ENCODE measurements around the gene GATA2.

The GATA2 gene

GRCh38 chr3:128469556-128469955, 23.4 kb downstream of the GATA2 start:
- Histone ChIP-seq H3K4me1 (no peaks in the 10 kb centered on the region), H3K9ac (no peak overlapping the region), H3K36me3 (ENCODE audit: control insufficient read depth, insufficient read depth, low read length) (no peaks in the 10 kb centered on the region), H2AFZ (no peak overlapping the region), H3K9me3 (ENCODE audit: control insufficient read depth, low read length) (no peaks in the 10 kb centered on the region), H3K27ac (no peak overlapping the region), H3K4me3 (ENCODE audit: low read depth, low read length) (no peak overlapping the region), H3K27me3 (ENCODE audit: control insufficient read depth, insufficient read depth, low read length) (no peaks in the 10 kb centered on the region), H3K79me2 (no peaks in the 10 kb centered on the region), H3K4me2 (ENCODE audit: low read length) (no peak overlapping the region)
- TF ChIP-seq CTCF (IDR thresholded peaks at IDR 0.05) = no peak

- Histone ChIP-seq H3K4me3 (ENCODE audit: low read depth, low read length) (no peak overlapping the region), H3K27me3 (ENCODE audit: control insufficient read depth, insufficient read depth, low read length) (no peaks in the 10 kb centered on the region), H3K9ac (no peak overlapping the region), H3K9me3 (ENCODE audit: control insufficient read depth, low read length) (no peaks in the 10 kb centered on the region), H3K4me2 (ENCODE audit: low read length) (no peak overlapping the region), H3K4me1 (no peaks in the 10 kb centered on the region), H3K79me2 (no peaks in the 10 kb centered on the region), H3K36me3 (ENCODE audit: control insufficient read depth, insufficient read depth, low read length) (no peaks in the 10 kb centered on the region), H2AFZ (no peak overlapping the region), H3K27ac (no peak overlapping the region)
- TF ChIP-seq CTCF (IDR thresholded peaks at IDR 0.05) = no peak
Observed at GRCh38 chr3:128468791-128469527, 24.0 kb downstream of the GATA2 start.

- Histone ChIP-seq H3K9me3 (ENCODE audit: control insufficient read depth, low read length) (no peaks in the 10 kb centered on the region), H3K79me2 (no peaks in the 10 kb centered on the region), H3K27ac (no peak overlapping the region), H3K4me1 (no peaks in the 10 kb centered on the region), H3K36me3 (ENCODE audit: control insufficient read depth, insufficient read depth, low read length) (no peaks in the 10 kb centered on the region), H3K4me3 (ENCODE audit: low read depth, low read length) (no peak overlapping the region), H3K9ac (no peak overlapping the region), H3K4me2 (ENCODE audit: low read length) (no peak overlapping the region), H2AFZ (no peak overlapping the region), H3K27me3 (ENCODE audit: control insufficient read depth, insufficient read depth, low read length) (no peaks in the 10 kb centered on the region)
- TF ChIP-seq CTCF (IDR thresholded peaks at IDR 0.05) = no peak
Observed at GRCh38 chr3:128468285-128468790, 24.7 kb downstream of the GATA2 start.

GRCh38 chr3:128466840-128467541, 26.0 kb downstream of the GATA2 start, which contains the start of gene DNAJB8:
Gene DNAJB8, minus strand, starts transcription at chr3:128466890. Its CDS starts 3,645 bp downstream, at chr3:128463245.
- Histone ChIP-seq H3K79me2 (no peaks in the 10 kb centered on the region), H2AFZ (no peak within 1 kb of the TSS)
- TF ChIP-seq CTCF (IDR thresholded peaks at IDR 0.05) = no peak

More at GRCh38 chr3:128466840-128467541, 26.0 kb downstream of the GATA2 start, which contains the start of gene DNAJB8:
- H3K4me3 ChIP-seq (ENCODE audit: low read depth, low read length) = no peak within 1 kb of the TSS
- H3K27me3 ChIP-seq (ENCODE audit: control insufficient read depth, insufficient read depth, low read length) = no peaks in the 10 kb centered on the region
- no peak within 1 kb of the TSS for H3K9ac ChIP-seq
- H3K9me3 ChIP-seq (ENCODE audit: control insufficient read depth, low read length) = no peaks in the 10 kb centered on the region
- H3K4me2 ChIP-seq (ENCODE audit: low read length) = no peak within 1 kb of the TSS
- H3K27ac ChIP-seq = no peak within 1 kb of the TSS
- H3K36me3 ChIP-seq (ENCODE audit: control insufficient read depth, insufficient read depth, low read length) = no peaks in the 10 kb centered on the region
- no peaks in the 10 kb centered on the region for H3K4me1 ChIP-seq
